Mesendoderm (in vitro differentiated cells): ENCODE measurements around the gene DOCK2. TPM values are rescaled to one million over a fixed set of nuclear protein-coding genes. Genes with fewer than 3 reads are reported as not detected.

Experiments used
- DNase-seq: peaks from one replicate; pipeline ENCODE4 v3.0.0; 2013
- H2AK5ac ChIP-seq: 2 replicates; pipeline ENCODE4 v1.6.1; 2013; ENCODE audit warnings: low read length, inconsistent platforms
- H2BK120ac ChIP-seq: 2 replicates; pipeline ENCODE4 v1.6.1; 2013; ENCODE audit warnings: low read depth, mild to moderate bottlenecking, low read length, moderate library complexity, mixed read lengths
- H2BK15ac ChIP-seq: replicated peaks from 2 replicates; pipeline ENCODE4 v1.6.1; 2013; ENCODE audit warnings: low read depth, mild to moderate bottlenecking, moderate library complexity
- H2BK5ac ChIP-seq: 2 replicates; pipeline ENCODE4 v1.6.1; 2013; ENCODE audit warnings: low read length, inconsistent platforms
- H3K18ac ChIP-seq: 2 replicates; pipeline ENCODE4 v1.6.1; 2013; ENCODE audit warnings: mild to moderate bottlenecking, low read length, mixed read lengths
- H3K23ac ChIP-seq: one replicate; pipeline ENCODE4 v1.6.1; 2013; ENCODE audit warnings: low read length
- H3K27ac ChIP-seq: 2 replicates; pipeline ENCODE4 v1.5.1; 2013; ENCODE audit warnings: low read depth, mild to moderate bottlenecking, inconsistent platforms, low read length, moderate library complexity
- H3K27me3 ChIP-seq: 2 replicates; pipeline ENCODE4 v1.6.1; 2013; ENCODE audit warnings: low read length, control low read depth, mild to moderate bottlenecking, inconsistent platforms; ENCODE audit not compliant: insufficient read depth, poor library complexity
- H3K36me3 ChIP-seq: 2 replicates; pipeline ENCODE4 v1.6.1; 2013; ENCODE audit warnings: low read length, inconsistent platforms; ENCODE audit not compliant: control insufficient read depth, insufficient read depth
- H3K4ac ChIP-seq: one replicate; pipeline ENCODE4 v1.6.1; 2013; ENCODE audit warnings: low read depth, mild to moderate bottlenecking, low read length, moderate library complexity
- H3K4me1 ChIP-seq: 2 replicates; pipeline ENCODE4 v1.6.1; 2013; ENCODE audit warnings: low read depth, low read length, inconsistent platforms; ENCODE audit not compliant: control insufficient read depth
- H3K4me2 ChIP-seq: 2 replicates; pipeline ENCODE4 v1.6.1; 2013; ENCODE audit warnings: low read length
- H3K4me3 ChIP-seq: 2 replicates; pipeline ENCODE4 v1.5.1; 2013; ENCODE audit warnings: mild to moderate bottlenecking, low read length
- H3K56ac ChIP-seq: one replicate; pipeline ENCODE4 v1.6.1; 2013; ENCODE audit warnings: low read length
- H3K79me1 ChIP-seq: 2 replicates; pipeline ENCODE4 v1.6.1; 2013; ENCODE audit warnings: low read length, inconsistent platforms
- H3K79me2 ChIP-seq: 2 replicates; pipeline ENCODE4 v1.6.1; 2013; ENCODE audit warnings: mild to moderate bottlenecking, low read length; ENCODE audit not compliant: control insufficient read depth, insufficient read depth
- H3K9ac ChIP-seq: 2 replicates; pipeline ENCODE4 v1.6.1; 2013; ENCODE audit warnings: low read length, inconsistent platforms
- H4K5ac ChIP-seq: one replicate; pipeline ENCODE4 v1.6.1; 2013; ENCODE audit warnings: low read length
- H4K8ac ChIP-seq: one replicate; pipeline ENCODE4 v1.6.1; 2013; ENCODE audit warnings: low read depth, mild to moderate bottlenecking, control low read depth, low read length, moderate library complexity
- WGBS: extraction: QIAGEN DNeasy Blood & Tissue Kit; methylation state at CpG from one replicate; pipeline ENCODE4 v1.1.7; 2013; ENCODE audit warnings: low lambda C conversion rate, missing lambda C conversion rate; ENCODE audit not compliant: insufficient coverage; ENCODE audit errors: extremely low coverage; 5-methylcytosine and 5-hydroxymethylcytosine counted together
- polyA plus RNA-seq, 2 experiments: library from polyadenylated mRNA; stranded (reverse); fragments of 200-250 nt; gene quantifications; one replicate each; pipeline ENCODE4 v1.2.3, GENCODE V29; 2013

The DOCK2 gene
- polyA plus RNA-seq (2013, experiment 1 of 2) = 2.4 TPM
- 2.4 TPM for polyA plus RNA-seq (2013, experiment 2 of 2)

DNA sequence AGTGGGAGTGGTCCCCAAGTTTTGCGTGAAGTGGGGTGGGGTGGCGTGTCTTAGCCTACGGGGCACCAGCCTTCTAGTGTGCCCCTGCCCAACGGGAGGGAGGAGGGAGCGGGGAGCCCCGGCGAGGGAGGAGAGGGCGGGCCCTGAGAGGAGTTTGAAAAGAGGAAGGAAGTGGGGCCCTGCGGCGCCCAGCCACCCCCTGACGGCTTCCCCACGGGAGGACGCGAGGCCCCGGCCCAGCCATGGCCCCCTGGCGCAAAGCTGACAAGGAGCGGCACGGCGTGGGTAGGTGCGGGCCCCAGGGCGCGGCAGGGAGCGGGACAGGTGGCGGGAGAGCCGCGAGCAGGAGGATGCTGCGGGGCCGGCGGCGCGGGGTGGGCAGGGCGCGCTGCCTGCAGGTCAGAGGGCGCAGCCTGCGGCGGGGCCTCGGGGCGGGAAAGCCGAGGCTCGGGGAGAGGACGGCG lies at the start of gene DOCK2:
TSS of gene DOCK2 (plus strand) at position 191 of the 464 bp plus-strand sequence. CDS start at position 243, 52 bp downstream.
- no peak within 1 kb of the TSS for H3K27ac ChIP-seq
- no peaks in the 10 kb centered on the region for H3K27me3 ChIP-seq
- no peak within 1 kb of the TSS for H3K18ac ChIP-seq
- peak within 1 kb of the TSS; percentile 81 for H3K23ac ChIP-seq
- no peaks in the 10 kb centered on the region for H3K36me3 ChIP-seq
- H3K79me1 ChIP-seq = no peaks in the 10 kb centered on the region
- no peak within 1 kb of the TSS for H2AK5ac ChIP-seq
- peak; percentile 15 for DNase-seq
- no peak within 1 kb of the TSS for H3K4ac ChIP-seq
- no peak within 1 kb of the TSS for H2BK120ac ChIP-seq
- H3K56ac ChIP-seq = peak within 1 kb of the TSS; percentile 83
- H2BK15ac ChIP-seq = no peak within 1 kb of the TSS
- peak within 1 kb of the TSS; percentile 48 for H3K4me3 ChIP-seq
- H2BK5ac ChIP-seq = no peak within 1 kb of the TSS
- H4K8ac ChIP-seq = no peak within 1 kb of the TSS
- H4K5ac ChIP-seq = no peak within 1 kb of the TSS
- H3K9ac ChIP-seq = peak within 1 kb of the TSS; percentile 57
- WGBS = no CpG with 5 or more reads among the region's 42 CpGs
- H3K4me1 ChIP-seq = peaks cover 2% of the 10 kb centered on the region
- no peaks in the 10 kb centered on the region for H3K79me2 ChIP-seq
- H3K4me2 ChIP-seq = peak within 1 kb of the TSS; percentile 71

DNA sequence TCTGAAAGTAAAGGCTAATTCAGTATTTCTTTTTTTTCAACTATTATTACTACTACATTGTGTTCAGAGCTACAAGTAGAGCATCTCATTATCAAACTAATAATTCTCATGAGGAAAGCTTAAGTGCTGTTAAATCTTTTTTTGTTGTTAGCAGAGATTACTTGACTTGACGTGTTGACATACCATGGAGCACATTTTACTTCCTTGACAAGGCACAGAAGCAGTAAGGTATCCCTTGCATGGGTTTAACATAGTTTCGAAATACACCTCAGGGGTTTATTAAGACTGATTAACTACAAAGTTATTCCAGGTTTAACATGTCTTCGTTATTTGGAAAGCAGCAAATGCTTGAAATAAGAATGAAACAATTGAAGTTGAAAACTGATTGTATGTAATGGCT lies 46.5 kb upstream of the DOCK2 start:
- Histone ChIP-seq H3K27me3 (no peaks in the 10 kb centered on the region), H2BK5ac (no peak overlapping the region), H3K4me2 (no peak overlapping the region), H3K56ac (no peak overlapping the region), H3K4ac (no peak overlapping the region), H2AK5ac (no peak overlapping the region), H3K4me1 (no peaks in the 10 kb centered on the region), H3K4me3 (no peak overlapping the region), H4K8ac (no peak overlapping the region), H4K5ac (no peak overlapping the region), H2BK120ac (no peak overlapping the region), H3K79me2 (peaks cover 14% of the 10 kb centered on the region), H2BK15ac (no peak overlapping the region), H3K36me3 (peaks cover 5% of the 10 kb centered on the region), H3K27ac (no peak overlapping the region), H3K18ac (no peak overlapping the region), H3K79me1 (peaks cover 17% of the 10 kb centered on the region), H3K9ac (no peak overlapping the region), H3K23ac (no peak overlapping the region)
- DNase-seq = no peak
- no CpG with 5 or more reads among the region's 3 CpGs for WGBS

- no CpG with 5 or more reads among the region's 1 CpG for WGBS
Measured at GRCh38 chr5:169591636-169592035, 45.4 kb upstream of the DOCK2 start.

DNA sequence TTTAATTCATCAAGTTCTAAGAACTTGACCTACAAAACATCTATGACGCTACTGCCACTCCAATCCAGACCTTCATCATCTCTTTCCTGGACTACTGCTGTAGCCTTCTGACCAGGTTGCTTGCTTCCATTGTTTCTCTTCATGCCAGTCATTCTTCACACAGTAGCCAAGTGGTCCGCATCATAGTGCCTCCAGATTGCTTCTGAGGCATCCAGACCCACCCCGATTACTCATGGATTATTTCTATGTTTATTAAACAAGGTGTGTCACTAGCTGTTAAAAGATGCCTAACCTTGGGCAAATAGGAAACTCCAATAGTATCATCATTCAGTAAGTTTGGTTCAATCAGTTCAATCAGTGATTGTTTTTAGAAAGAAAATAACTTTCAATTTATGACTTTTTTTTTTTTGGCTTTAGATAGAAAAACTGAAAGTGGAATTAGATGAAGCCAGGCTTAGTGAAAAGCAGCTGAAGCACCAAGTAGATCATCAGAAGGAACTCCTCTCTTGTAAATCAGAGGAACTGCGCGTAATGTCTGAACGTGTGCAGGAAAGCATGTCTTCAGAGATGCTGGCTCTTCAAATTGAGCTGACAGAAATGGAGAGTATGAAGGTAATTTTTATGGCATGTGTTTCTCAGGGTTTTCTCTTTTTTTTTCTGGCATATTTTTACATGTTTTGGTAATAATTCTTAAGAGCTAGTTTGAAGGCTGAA lies 44.0 kb upstream of the DOCK2 start:
- no peak overlapping the region for H3K56ac ChIP-seq
- WGBS = no CpG with 5 or more reads among the region's 6 CpGs
- no peaks in the 10 kb centered on the region for H3K79me2 ChIP-seq
- peaks cover 5% of the 10 kb centered on the region for H3K36me3 ChIP-seq
- no peak overlapping the region for H2BK15ac ChIP-seq
- no peak overlapping the region for H3K4ac ChIP-seq
- no peak overlapping the region for H3K9ac ChIP-seq
- H2BK120ac ChIP-seq = no peak overlapping the region
- no peak overlapping the region for H4K5ac ChIP-seq
- H4K8ac ChIP-seq = no peak overlapping the region
- H3K79me1 ChIP-seq = peaks cover 5% of the 10 kb centered on the region
- H2BK5ac ChIP-seq = no peak overlapping the region
- no peak overlapping the region for H3K4me3 ChIP-seq
- no peak overlapping the region for H3K27ac ChIP-seq
- no peak overlapping the region for H3K4me2 ChIP-seq
- H3K23ac ChIP-seq = no peak overlapping the region
- H2AK5ac ChIP-seq = no peak overlapping the region
- H3K4me1 ChIP-seq = no peaks in the 10 kb centered on the region
- no peak overlapping the region for H3K18ac ChIP-seq
- no peaks in the 10 kb centered on the region for H3K27me3 ChIP-seq
- no peak for DNase-seq

More at GRCh38 chr5:169591636-169592035, 45.4 kb upstream of the DOCK2 start:
- no peaks in the 10 kb centered on the region for H3K27me3 ChIP-seq
- peaks cover 10% of the 10 kb centered on the region for H3K79me1 ChIP-seq
- no peak overlapping the region for H3K56ac ChIP-seq
- H4K8ac ChIP-seq = no peak overlapping the region
- no peak for DNase-seq
- H3K36me3 ChIP-seq = peaks cover 5% of the 10 kb centered on the region
- peaks cover 6% of the 10 kb centered on the region for H3K79me2 ChIP-seq
- no peaks in the 10 kb centered on the region for H3K4me1 ChIP-seq
- H2BK120ac ChIP-seq = no peak overlapping the region
- no peak overlapping the region for H3K4me2 ChIP-seq
- H2AK5ac ChIP-seq = no peak overlapping the region
- H3K18ac ChIP-seq = no peak overlapping the region
- H4K5ac ChIP-seq = no peak overlapping the region
- no peak overlapping the region for H3K23ac ChIP-seq
- H2BK5ac ChIP-seq = no peak overlapping the region
- no peak overlapping the region for H3K4ac ChIP-seq
- H3K9ac ChIP-seq = no peak overlapping the region
- H3K4me3 ChIP-seq = no peak overlapping the region
- no peak overlapping the region for H3K27ac ChIP-seq
- H2BK15ac ChIP-seq = no peak overlapping the region

DNA sequence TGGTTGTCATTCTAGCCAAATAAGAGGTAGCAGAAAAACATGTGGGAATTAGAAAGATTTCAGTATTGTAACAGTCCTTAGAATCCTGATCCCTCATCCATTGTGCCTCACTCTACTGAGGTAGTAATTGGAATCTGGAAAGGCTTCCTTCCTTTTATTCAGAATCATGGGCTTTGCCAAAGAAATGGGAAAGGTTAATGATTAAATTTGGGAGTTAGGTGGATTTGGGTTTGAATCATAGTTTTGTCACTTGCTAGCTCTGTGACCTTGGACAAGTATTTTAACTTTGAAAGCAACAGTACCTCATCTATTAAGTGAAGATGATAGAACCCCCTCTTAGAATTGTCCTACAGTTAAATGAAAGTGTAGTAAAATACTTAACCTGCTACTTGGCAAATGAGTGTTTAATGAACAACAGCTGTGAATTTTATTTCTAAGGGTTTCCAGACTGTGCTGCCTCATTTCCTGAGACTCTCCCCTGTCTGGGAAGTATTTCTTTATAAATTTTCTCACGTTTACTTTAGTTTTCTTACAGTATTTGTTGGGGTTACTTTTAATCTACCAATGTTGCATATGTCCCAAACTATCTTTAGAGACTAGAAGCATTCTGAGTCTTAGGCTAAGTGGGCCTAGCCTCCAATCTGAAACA lies 41.8 kb upstream of the DOCK2 start:
- H3K18ac ChIP-seq = no peak overlapping the region
- DNase-seq = no peak
- no peak overlapping the region for H3K4me3 ChIP-seq
- no peak overlapping the region for H2BK120ac ChIP-seq
- no peak overlapping the region for H3K4me2 ChIP-seq
- peaks cover 2% of the 10 kb centered on the region for H3K36me3 ChIP-seq
- no peak overlapping the region for H2AK5ac ChIP-seq
- H3K9ac ChIP-seq = no peak overlapping the region
- no peaks in the 10 kb centered on the region for H3K27me3 ChIP-seq
- no peak overlapping the region for H4K8ac ChIP-seq
- H3K79me1 ChIP-seq = peaks cover 1% of the 10 kb centered on the region
- H3K23ac ChIP-seq = no peak overlapping the region
- no peaks in the 10 kb centered on the region for H3K4me1 ChIP-seq
- H2BK15ac ChIP-seq = no peak overlapping the region
- no peak overlapping the region for H2BK5ac ChIP-seq
- H4K5ac ChIP-seq = no peak overlapping the region
- H3K56ac ChIP-seq = no peak overlapping the region
- no peak overlapping the region for H3K4ac ChIP-seq
- H3K79me2 ChIP-seq = no peaks in the 10 kb centered on the region
- WGBS = no CpG with 5 or more reads among the region's 1 CpG
- no peak overlapping the region for H3K27ac ChIP-seq
